ENCODE results near the gene TRPV3.

DNA sequence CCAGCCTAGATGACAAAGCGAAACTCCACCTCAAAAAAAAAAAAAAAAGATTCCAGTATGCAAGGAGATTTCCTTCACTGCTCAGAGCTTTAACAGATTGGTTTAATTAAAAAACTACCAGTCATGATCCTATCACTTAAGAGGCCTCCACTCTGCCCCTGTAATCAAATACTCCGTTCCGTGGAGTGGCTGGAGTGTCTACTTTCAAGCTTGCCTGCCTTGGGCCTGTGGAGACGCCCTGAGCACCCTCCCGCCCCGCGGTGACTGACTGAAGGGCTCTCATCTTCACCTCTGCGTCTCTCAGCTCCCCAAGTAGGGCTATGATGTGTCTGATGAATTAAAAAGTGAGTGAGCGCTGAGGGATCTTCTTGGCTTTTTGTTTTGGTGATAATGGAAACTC, 25.3 kb upstream of the TRPV3 start:
- TF ChIP-seq EZH2 (IDR thresholded peaks at IDR 0.05) (no peak), EZH2phosphoT487 (IDR thresholded peaks at IDR 0.05) (no peak)
- TF ChIP-seq, protein P1, sequence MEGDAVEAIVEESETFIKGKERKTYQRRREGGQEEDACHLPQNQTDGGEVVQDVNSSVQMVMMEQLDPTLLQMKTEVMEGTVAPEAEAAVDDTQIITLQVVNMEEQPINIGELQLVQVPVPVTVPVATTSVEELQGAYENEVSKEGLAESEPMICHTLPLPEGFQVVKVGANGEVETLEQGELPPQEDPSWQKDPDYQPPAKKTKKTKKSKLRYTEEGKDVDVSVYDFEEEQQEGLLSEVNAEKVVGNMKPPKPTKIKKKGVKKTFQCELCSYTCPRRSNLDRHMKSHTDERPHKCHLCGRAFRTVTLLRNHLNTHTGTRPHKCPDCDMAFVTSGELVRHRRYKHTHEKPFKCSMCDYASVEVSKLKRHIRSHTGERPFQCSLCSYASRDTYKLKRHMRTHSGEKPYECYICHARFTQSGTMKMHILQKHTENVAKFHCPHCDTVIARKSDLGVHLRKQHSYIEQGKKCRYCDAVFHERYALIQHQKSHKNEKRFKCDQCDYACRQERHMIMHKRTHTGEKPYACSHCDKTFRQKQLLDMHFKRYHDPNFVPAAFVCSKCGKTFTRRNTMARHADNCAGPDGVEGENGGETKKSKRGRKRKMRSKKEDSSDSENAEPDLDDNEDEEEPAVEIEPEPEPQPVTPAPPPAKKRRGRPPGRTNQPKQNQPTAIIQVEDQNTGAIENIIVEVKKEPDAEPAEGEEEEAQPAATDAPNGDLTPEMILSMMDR (IDR thresholded peaks at IDR 0.05), result no peak

All from neural progenitor cell (in vitro differentiated cells).